OCI-LY7 (cell line): ENCODE data around the gene MGMT. TPM values are rescaled to one million over a fixed set of nuclear protein-coding genes. Genes with fewer than 3 reads are reported as not detected.

Source experiments
- BruUV-seq: library from RNA; stranded (reverse); fragments of 400-500 nt; replicated peaks from 2 replicates; lab custom pipeline; 2021; lab: Mats Ljungman, UMichigan
- CTCF ChIA-PET: fragments of 300-600 bp; sonication (Branson Sonifier 250); formaldehyde crosslinking; loops from one replicate; lab custom pipeline; 2022; ENCODE audit warnings: antibody characterized with exemption; ENCODE audit not compliant: unreplicated experiment; lab: Charles Lee
- POLR2A ChIA-PET: fragments of 300-600 bp; sonication (Branson Sonifier 250); formaldehyde crosslinking; loops from one replicate; lab custom pipeline; 2022; ENCODE audit warnings: antibody characterized with exemption; lab: Charles Lee
- DNase-seq: peaks from one replicate; pipeline ENCODE4 v3.0.0-alpha.2; 2015; ENCODE audit warnings: low spot score
- H2AFZ ChIP-seq: fragments of 200-600 bp; sonication (generic), shearing (Covaris generic); 2 replicates; pipeline ENCODE4 v1.6.1; 2014; ENCODE audit warnings: mild to moderate bottlenecking, antibody characterized with exemption, low read length, moderate library complexity
- H3K27ac ChIP-seq: fragments of 200-600 bp; sonication (generic); 2 replicates; pipeline ENCODE4 v1.5.1; 2014; ENCODE audit warnings: mixed run types, low read depth, mild to moderate bottlenecking, moderate library complexity, low read length, inconsistent platforms; ENCODE audit not compliant: poor library complexity, severe bottlenecking
- H3K36me3 ChIP-seq: fragments of 200-600 bp; sonication (generic); 2 replicates; pipeline ENCODE4 v1.6.1; 2014; ENCODE audit warnings: mild to moderate bottlenecking, antibody characterized with exemption, low read length, moderate library complexity, mixed read lengths; ENCODE audit not compliant: insufficient read depth
- H3K4me1 ChIP-seq: fragments of 200-600 bp; sonication (generic); 2 replicates; pipeline ENCODE4 v1.5.1; 2014; ENCODE audit warnings: mild to moderate bottlenecking, low read length; ENCODE audit not compliant: insufficient read depth, poor library complexity, severe bottlenecking
- H3K4me2 ChIP-seq: fragments of 200-600 bp; sonication (generic); 2 replicates; pipeline ENCODE4 v1.6.1; 2014; ENCODE audit warnings: mild to moderate bottlenecking, low read length
- H3K4me3 ChIP-seq: fragments of 200-600 bp; sonication (generic); 2 replicates; pipeline ENCODE4 v1.5.1; 2014; ENCODE audit warnings: mild to moderate bottlenecking, low read depth, low read length; ENCODE audit not compliant: poor library complexity, severe bottlenecking
- H3K79me2 ChIP-seq: fragments of 200-600 bp; sonication (generic); 2 replicates; pipeline ENCODE4 v1.6.1; 2016; ENCODE audit warnings: low read depth, mild to moderate bottlenecking, low read length, moderate library complexity, mixed read lengths; ENCODE audit not compliant: insufficient read depth
- H3K9me2 ChIP-seq: fragments of 200-600 bp; sonication (generic); 2 replicates; pipeline ENCODE4 v1.6.1; 2016; ENCODE audit warnings: mild to moderate bottlenecking, low read length, mixed read lengths; ENCODE audit not compliant: insufficient read depth
- H3K9me3 ChIP-seq: fragments of 200-600 bp; sonication (generic); 2 replicates; pipeline ENCODE4 v1.6.1; 2014; ENCODE audit warnings: mild to moderate bottlenecking, mixed run types, low read length, mixed read lengths
- H4K20me1 ChIP-seq: fragments of 200-600 bp; sonication (generic); 2 replicates; pipeline ENCODE4 v1.6.1; 2014; ENCODE audit warnings: mild to moderate bottlenecking, antibody characterized with exemption, low read length, moderate library complexity, mixed read lengths; ENCODE audit not compliant: insufficient read depth
- CTCF ChIP-seq: fragments of 200-600 bp; sonication (generic); conservative IDR thresholded peaks from 2 replicates; pipeline ENCODE4 v1.5.1; 2014; ENCODE audit warnings: mild to moderate bottlenecking, antibody characterized with exemption, low read length, moderate library complexity, mixed read lengths
- EZH2phosphoT487 ChIP-seq: fragments of 200-600 bp; sonication (generic); IDR thresholded peaks from 2 replicates; pipeline ENCODE4 v1.6.1; 2018; ENCODE audit warnings: low read depth, borderline replicate concordance, mild to moderate bottlenecking, mixed run types, antibody characterized with exemption, low read length, moderate library complexity, mixed read lengths
- intact Hi-C: fragments of 100-400 bp; cut with micrococcal nuclease; formaldehyde crosslinking; loops from one replicate; pipeline ENCODE4 v1.10.0; 2022; ENCODE audit not compliant: unreplicated experiment
- total RNA-seq, 2 experiments: library from RNA; depleted of rRNA in 1 of 2; stranded (reverse); fragments of >200 nt in 1 of 2; shearing (Covaris generic) in 1 of 2; gene quantifications; 2 replicates each; pipeline ENCODE4 v1.2.3, GENCODE V29; 2014 to 2022

MGMT gene
- total RNA-seq, 2 experiments from 2014 or later = 19.7 to 25.0 TPM

GRCh38 chr10:129441372-129442009 lies 25.6 kb upstream of the MGMT start:
- H3K4me2 ChIP-seq = no peak overlapping the region
- no peaks in the 10 kb centered on the region for H3K79me2 ChIP-seq
- TF ChIP-seq CTCF = no peak
- TF ChIP-seq EZH2phosphoT487 = no peak
- no peaks in the 10 kb centered on the region for H3K4me1 ChIP-seq
- intact Hi-C loops = no loop called here
- H3K9me2 ChIP-seq = no peaks in the 10 kb centered on the region
- H3K4me3 ChIP-seq = no peak overlapping the region
- CTCF ChIA-PET = no interaction called here
- no peaks in the 10 kb centered on the region for H3K36me3 ChIP-seq
- no peak overlapping the region for H2AFZ ChIP-seq
- DNase-seq = no peak
- H4K20me1 ChIP-seq = no peaks in the 10 kb centered on the region
- no peak overlapping the region for H3K27ac ChIP-seq
- no TSS peak for BruUV-seq
- POLR2A ChIA-PET = no interaction called here
- no peaks in the 10 kb centered on the region for H3K9me3 ChIP-seq

- H3K4me1 ChIP-seq = no peaks in the 10 kb centered on the region
- H2AFZ ChIP-seq = no peak overlapping the region
- H3K4me2 ChIP-seq = no peak overlapping the region
- TF ChIP-seq CTCF = no peak
- TF ChIP-seq EZH2phosphoT487 = no peak
- intact Hi-C loops = no loop called here
- no peaks in the 10 kb centered on the region for H3K36me3 ChIP-seq
- no TSS peak for BruUV-seq
- H3K79me2 ChIP-seq = no peaks in the 10 kb centered on the region
- no peaks in the 10 kb centered on the region for H3K9me3 ChIP-seq
- no peak overlapping the region for H3K4me3 ChIP-seq
- POLR2A ChIA-PET = no interaction called here
- CTCF ChIA-PET = no interaction called here
- no peak for DNase-seq
- H3K9me2 ChIP-seq = no peaks in the 10 kb centered on the region
- no peaks in the 10 kb centered on the region for H4K20me1 ChIP-seq
- H3K27ac ChIP-seq = no peak overlapping the region
Measured at GRCh38 chr10:129442866-129443265, 24.2 kb upstream of the MGMT start.

GRCh38 chr10:129444359-129444758 lies 22.7 kb upstream of the MGMT start:
- no peak for DNase-seq
- H3K4me3 ChIP-seq = no peak overlapping the region
- no peaks in the 10 kb centered on the region for H3K79me2 ChIP-seq
- H3K36me3 ChIP-seq = no peaks in the 10 kb centered on the region
- H3K9me3 ChIP-seq = no peaks in the 10 kb centered on the region
- no peaks in the 10 kb centered on the region for H3K9me2 ChIP-seq
- POLR2A ChIA-PET = no interaction called here
- H3K27ac ChIP-seq = no peak overlapping the region
- no peak overlapping the region for H3K4me2 ChIP-seq
- H3K4me1 ChIP-seq = no peaks in the 10 kb centered on the region
- CTCF ChIA-PET = no interaction called here
- no peak overlapping the region for H2AFZ ChIP-seq
- no TSS peak for BruUV-seq
- intact Hi-C loops = no loop called here
- TF ChIP-seq EZH2phosphoT487 (no peak), CTCF (no peak)
- H4K20me1 ChIP-seq = no peaks in the 10 kb centered on the region
